HG03139 (cell line): ENCODE measurements around the gene PDSS2.
"Not testable (repeated sequence)": the region's sequence is repeated elsewhere in the genome, so short reads cannot be mapped to it uniquely, and the experiment has no call there.

Experiments
- ATAC-seq: cut with Tn5 transposase; IDR thresholded peaks from one replicate; pipeline ENCODE4 v1.9.1; 2021; ENCODE audit not compliant: unreplicated experiment

The PDSS2 gene

DNA sequence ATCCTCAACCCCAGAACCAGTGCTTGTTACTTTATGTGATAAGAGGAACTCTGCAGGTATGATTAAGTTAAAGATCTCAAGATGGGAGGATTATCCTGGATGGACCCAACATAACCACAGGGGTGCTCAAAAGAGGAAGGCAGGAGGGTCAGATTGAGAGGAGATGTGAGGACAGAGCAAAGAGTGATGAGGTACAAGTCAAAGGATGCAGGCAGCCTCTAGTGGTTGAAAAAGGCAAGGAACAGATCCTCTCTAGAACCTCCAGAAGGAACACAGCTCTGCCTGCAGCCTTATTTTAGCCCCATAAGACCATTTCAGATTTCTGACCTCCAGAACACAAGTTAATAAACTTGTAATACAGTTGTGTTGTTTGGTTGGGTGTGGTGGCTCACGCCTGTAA is 41.2 kb downstream of the PDSS2 start:
- ATAC-seq: no peak

DNA sequence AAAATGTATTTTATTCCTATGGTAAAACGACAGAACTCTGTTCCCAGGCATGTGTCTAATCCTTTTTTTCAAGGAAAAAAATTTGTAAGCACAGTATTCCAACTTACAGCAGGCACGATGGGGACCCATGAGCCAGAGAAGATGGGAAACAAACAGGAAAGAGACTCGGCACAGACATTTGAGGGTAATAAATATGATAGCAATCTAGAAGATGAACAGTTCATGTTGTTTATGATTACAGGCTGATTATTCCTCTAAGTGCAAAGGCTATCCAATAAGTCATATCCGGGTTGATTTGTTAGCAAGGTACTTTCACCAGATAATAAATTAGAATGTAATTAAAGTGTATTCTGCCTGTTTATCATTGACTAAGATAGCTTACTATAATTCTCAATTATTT is 43.2 kb downstream of the PDSS2 start:
- ATAC-seq: no peak

DNA sequence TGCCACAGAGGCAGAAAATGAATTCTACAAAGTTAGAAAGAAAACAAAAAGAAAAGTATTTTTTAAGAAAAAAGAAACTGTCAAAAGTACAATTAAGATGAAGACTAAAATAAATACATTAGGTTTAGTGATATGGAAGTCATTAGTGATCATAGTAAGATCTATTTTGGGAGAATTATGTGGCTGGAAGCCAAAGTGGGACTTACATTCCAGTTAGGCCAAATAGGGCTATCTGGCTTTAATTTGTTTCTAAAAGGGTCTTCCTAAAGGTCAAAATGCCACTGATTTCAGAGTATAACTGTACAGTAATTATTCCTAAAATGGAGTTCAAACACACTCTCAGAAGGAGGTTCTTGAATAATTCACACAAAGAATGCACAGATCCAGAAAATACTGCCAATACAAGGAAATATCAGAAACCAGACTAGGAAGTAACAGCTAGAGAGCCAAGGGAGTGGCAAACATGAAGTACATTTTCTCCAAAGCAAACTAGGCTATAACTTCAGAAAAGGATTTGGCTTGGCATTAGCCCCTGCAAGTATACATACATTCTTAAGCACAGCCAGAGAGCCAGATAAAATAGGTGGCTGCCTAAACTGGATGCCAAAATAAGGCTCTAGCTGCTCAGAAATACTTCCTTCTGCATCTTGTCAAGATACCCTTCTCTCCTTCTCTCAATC is 45.3 kb downstream of the PDSS2 start:
- no peak for ATAC-seq

DNA sequence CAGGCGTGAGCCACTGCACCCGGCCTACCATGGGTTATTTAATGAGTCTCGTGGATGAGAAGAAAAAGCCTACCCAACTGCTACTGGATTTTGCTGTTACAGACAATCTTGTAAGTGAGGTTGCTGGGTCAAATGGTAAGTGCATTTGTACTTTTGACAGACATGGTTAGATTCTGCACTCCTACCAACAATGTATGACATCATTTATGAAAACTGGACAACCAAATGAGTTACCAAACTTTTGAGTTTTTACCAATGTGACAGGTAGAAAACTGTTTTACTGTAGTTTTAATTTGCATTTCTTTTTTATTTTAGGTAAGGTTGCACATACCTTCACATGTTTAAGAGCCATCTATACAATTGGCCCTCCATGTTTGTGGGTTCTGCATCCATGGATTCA is 48.2 kb downstream of the PDSS2 start:
- no peak for ATAC-seq

DNA sequence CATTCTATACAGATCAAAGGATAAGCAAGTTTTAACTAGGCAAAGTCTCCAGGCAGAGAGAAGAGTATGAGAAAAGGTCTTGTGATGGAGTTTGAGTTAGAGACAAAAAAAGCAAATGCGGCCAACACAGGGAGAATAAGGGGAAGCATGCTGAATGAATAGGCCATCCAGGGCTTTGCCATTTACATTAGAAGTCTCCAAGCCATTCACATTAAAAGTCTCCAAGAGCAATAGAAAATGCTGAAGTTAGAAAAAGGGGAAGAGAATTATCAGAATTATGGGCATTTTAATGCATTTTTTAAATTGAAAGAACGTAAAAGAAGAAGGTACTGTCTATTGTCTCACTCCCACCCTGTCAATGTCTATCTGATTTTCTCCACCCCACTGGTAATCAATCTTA is 49.4 kb downstream of the PDSS2 start:
- no peak for ATAC-seq

DNA sequence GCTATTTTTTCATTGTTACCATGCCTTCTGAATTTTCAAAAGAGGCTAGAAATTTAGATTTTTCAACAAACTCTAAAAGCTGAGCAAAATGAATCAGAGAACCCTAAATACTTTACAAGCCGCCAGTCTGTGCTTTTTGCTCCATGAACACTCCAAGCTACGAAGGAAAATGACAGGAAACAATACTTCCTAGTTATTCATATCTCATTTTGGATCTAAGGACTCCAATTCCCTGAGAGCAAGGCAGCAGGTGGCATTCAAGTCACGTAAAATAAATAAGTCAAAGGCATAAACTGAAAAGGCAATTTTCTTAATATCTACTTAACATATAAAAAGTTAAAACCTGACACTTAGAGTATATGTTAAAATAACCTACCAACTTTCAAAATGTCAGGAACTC is 50.6 kb downstream of the PDSS2 start:
- no peak for ATAC-seq

DNA sequence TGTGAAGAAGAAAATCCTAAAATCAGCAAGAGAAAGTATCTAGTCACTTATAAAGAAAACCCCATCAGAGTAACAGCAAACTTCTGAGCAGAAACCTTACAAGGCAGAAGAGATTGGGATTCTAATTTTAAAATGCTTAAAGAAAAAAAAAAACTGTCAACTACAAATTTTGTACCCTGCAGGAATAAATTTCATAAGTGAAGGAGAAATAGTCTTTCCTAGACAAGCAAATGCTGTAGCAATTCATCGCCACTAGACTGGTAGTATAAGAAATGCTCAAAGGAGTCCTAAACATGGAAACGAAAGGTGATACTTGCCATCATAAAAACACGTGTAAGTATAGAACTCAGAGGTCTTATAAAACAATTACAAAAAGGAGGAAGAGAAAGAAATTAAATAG is 54.4 kb downstream of the PDSS2 start:
- no peak for ATAC-seq

DNA sequence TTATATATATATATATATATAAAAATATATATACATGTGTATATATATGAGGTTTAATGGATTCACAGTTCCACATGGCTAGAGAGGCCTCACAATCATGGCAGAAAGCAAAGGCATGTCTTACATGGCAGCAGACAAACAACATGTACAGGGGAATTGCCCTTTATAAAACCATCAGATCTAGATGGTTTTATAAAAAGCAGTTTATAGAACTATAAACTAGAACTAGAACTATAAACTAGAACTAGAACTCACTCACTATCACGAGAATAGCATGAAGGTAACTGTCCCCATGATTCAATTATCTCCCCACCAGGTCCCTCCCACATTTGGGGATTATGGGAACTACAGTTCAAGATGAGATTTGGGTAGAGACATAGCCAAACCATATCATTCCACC is 56.8 kb downstream of the PDSS2 start:
- no peak for ATAC-seq

DNA sequence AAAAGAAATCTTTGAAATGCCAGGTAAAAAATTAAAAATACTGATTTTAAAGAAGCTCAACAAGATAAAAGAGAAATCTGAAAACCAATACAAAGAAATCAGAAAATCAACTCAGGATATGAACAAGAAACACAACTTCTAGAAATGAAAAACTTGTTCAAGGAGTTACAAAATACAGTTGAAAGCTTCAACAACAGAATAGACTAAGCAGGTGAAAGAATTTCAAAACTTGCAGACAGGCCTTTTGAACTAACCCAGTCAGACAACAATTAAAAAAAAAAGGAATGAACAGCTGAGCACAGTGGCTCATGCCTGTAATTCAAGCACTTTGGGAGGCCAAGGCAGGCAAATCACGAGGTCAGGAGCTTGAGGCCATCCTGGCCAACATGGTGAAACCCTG is 57.8 kb downstream of the PDSS2 start:
- no peak for ATAC-seq

DNA sequence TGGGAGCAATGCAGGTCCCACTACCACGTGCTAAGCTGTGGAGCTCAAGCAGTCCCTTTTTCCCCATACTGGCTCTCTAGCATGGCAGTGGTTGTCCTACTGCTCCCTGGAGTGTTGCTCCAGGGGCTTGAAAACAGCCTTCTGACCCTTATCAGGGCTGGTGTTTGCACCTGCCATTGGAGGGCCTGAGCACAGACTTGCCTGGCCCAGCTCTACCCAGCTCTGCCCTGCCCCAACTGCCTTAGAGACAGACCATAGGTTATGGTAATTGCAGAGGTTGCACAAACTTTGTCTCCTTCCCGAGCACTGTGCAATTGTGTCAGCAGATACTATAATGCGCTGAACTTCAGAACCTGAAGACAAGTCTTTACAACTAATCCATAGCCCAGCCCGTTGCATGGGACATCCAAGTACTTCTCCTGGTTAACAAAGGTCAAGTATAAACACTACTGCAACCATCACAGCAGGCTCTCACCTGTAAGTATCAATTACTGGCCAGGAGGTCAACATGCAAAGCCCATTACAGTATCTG is 58.7 kb downstream of the PDSS2 start:
- ATAC-seq: no peak

DNA sequence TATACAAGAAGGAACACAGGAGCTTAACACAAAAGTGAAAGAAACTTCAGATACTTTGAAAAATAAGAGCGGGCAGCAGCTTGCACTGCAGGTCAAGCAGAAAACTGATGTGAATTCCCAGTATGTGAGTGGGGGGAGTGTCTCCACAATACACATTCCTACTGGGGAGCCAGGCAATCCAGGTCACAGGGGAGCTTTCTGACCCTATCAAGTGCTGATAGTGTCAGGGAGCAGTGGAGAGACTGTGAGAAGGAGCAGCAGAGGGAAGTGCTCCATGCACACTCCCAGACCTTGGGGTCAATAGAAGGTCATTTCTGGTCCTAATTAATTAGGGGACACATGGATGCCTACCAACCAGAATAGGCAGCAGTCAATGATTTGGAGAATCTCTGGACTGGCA is 59.4 kb downstream of the PDSS2 start:
- ATAC-seq: no peak

DNA sequence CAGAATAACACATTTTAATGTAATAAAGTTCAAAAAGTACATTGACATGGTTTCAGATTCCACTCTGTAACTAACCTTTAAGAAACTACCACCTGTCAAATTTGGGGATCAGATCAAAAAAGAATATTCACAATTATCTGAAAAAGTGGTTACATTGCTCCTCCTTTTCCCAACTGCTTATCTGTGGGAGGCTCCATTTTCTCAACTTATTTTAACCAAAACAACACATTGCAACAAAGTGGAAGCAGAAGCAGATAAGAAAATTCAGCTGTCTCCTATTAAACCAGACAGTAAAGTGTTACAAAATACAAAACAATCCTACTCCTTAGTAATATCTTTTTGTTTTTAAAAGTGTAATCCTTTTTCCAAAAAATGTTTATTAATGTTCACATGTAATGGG is 61.4 kb downstream of the PDSS2 start:
- ATAC-seq: no peak

DNA sequence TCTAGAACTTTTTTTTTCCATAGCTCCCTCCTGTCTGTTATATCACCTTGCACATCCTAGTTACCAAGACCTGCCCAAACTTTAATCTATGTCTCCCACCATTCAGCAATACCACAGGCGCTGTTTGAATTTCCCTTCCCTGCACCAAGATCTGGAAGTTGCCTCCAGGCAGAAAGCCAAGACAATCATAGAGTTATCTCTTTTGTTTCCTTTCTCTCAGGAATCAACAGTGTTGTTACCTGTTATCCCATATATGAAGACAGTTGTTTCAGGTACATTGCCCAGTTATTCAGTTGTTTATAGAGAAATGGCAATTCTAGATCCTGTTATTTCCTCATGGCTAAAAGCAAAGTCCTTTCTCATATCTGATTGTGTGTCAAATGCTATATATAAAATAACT is 63.2 kb downstream of the PDSS2 start:
- no peak for ATAC-seq

DNA sequence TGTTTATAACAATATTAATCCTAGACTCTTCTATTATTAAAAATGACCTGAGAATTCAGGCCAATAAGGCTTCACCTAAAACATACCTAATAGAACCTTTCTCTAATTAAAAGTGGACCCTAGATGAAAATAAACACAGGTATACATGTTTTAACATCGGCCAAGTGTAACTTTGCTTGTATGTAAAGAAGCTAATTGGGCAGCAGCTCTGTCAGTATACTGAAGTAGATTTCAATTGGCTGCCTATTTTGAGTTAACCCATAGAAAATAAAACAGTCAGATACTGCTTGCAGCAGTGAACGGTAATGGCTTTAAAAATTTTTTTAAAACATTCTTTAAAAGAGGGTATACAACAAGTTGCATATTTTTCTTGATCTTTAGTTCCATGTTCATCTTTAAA is 67.3 kb downstream of the PDSS2 start:
- ATAC-seq: no peak

DNA sequence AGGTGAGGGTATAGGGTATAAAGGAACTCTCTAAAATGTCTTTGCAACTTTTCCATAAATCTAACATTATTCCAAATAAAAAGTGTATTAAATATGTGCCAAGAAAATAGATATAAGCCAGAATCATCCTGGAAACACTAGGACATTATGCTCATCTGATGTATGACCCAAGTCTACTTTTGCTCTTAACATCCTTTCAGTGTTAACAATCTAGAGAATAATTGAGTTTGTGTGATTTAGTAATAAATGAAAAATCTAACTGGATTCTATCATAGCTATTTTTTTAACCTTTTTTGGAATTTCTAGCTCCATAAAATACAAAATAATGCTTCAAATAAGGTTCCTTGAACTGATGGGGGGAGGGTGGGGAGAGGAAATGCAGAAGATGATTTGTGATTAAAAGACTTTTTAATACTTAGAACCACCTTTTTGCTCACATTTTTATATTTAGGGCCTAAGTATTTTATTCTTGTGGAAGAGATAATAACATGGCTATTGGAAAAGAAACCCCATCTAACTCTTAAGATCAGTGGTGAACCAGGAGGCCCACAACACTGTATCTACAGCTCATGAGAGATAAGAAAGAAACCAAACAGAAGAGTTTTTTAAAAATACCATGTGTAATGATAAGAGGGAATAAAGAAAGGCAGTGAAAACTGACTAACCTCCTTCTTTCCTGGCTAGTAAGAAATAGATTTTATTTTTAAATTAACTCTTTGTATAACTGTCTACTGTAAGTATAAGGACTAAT is 68.5 kb downstream of the PDSS2 start:
- ATAC-seq: no peak

DNA sequence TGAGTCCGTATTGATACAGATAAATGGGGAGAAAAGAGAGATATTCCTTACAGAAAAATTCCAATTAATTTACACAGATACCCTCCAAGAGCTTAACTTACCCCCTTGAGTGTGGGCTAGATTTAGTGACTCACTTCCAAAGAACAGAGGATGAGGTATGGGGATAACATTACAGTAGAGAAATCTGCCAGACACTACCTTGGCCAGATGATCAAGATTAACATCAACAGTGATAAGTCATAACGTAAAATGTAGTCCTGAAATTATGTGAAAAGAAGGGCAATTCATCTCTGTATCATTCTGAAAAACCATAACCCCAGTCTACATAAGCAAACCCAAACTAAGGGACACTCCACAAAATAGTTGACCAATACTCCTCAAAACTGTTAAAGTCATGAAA is 69.3 kb downstream of the PDSS2 start:
- ATAC-seq: no peak

DNA sequence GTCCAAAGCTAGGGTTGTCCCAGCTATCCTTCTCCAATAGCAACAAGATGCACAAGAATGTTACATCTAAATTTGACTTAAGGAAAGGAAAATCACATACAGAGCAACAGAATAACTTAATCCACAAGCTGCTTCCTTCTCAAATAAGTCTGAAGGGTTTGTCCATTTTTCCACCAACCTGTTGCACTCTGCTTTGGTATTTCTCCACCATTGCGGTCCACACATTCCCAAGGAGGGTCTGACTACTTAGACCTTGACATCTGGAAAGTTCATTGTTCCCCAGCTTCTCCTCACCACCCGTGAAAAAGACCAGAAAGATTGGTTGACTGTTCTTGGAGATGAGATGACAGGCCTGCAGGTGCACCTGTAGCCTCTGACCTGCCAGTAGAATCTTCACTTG is 72.5 kb downstream of the PDSS2 start:
- no peak for ATAC-seq

DNA sequence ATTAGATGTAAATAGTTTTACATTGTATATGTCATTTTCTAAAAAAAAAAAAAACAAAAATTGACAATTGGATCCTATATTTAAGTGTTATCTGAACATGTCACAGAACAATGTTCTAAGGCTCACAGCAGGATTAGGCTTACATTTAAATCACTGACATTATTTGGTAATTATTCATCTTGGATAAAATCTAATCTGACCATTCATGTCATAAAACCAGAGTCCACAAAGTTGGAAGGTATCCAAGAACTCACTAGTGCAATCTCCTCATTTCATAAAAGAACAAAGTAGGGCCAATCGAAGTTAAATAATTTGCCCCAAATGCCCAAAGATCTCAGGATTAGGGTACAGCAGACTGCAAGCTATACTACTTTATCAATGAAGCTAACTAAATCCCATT is 73.0 kb downstream of the PDSS2 start:
- ATAC-seq: no peak

DNA sequence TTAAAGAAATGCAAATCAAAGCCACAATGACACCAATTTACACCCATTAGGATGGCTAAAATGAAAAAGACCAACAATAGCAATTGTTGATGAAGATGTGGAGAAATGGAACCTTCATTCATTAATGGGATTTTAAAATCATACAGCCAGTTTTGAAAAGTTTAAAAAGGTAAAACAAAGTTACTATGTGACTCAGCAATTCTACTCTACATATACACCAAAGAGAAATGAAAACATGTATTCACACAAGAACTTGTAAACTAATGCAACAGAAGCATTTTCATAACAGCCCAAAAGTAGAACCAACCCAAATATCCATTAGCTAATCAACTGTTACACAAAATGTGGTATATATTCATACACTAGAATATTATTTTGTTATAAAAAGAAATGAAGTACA is 75.7 kb downstream of the PDSS2 start:
- no peak for ATAC-seq

DNA sequence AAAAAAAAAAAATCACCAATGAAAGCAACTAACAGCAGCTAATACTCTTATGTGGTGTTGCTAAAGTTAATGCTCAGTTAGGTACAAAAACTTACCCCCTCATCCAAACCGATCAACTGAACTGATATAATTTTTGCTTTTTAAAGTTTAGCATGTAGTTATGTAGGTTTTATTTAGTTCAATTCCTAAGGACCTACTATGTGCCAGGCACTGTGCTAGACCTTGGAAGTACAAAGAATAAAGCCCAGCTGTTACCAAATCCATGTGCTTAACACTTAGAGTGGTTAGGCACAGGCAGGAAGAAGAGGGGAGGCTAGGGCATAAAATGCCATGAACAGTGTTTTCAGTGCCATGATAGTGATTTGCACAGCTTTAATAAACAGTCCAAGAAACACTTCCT is 85.1 kb downstream of the PDSS2 start:
- no peak for ATAC-seq

DNA sequence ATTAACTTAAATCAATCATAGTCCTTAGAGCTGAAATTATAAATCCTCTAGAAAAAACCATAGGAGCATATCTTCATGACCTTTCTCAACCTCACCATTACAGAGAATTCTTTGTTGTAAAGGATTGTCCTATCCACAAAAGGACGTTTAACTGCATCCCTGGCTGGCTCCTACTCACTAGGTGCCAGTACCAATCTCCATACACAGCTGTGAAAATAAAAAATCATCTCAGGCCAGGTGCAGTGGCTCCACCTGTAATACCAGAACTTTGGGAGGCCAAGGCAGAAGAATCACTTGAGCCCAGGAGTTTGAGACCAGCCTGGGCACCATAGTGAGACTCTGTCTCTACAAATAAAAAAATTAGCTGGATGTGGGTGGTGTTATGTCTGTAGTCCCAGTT is 89.9 kb downstream of the PDSS2 start:
- ATAC-seq: no peak

DNA sequence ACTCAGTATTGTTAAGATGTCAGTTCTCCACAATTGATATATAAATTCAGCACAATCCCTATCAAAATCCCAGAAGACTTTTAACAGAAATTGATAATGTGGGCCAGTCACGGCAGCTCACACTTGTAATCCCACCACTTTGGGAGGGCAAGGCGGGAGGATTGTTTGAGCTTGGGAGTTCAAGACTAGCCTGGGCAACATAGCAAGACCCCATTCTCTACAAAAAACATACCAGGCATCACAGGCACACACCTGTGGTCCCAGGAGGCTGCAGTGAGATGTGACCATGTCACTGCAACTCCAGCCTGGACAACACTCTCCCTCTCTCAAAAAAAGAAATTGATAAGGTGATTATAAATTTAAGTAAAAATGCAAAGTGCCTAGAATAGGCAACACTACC is 90.9 kb downstream of the PDSS2 start:
- no peak for ATAC-seq

DNA sequence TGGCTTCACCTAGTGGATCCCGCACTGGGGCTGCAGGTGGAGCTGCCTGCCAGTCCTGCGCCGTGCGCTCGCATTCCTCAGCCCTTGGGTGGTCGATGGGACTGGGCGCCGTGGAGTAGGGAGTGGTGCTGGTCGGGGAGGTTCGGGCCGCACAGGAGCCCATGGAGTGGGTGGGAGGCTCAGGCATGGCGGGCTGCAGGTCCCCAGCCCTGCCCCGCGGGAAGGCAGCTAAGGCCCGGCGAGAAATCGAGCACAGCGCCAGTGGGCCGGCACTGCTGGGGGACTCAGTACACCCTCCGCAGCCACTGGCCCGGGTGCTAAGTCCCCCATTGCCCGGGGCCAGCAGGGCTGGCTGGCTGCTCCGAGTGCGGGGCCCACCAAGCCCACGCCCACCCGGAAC is 95.2 kb downstream of the PDSS2 start:
- not testable (repeated sequence) for ATAC-seq
